ENCODE results near the gene SCAMP5.

DNA sequence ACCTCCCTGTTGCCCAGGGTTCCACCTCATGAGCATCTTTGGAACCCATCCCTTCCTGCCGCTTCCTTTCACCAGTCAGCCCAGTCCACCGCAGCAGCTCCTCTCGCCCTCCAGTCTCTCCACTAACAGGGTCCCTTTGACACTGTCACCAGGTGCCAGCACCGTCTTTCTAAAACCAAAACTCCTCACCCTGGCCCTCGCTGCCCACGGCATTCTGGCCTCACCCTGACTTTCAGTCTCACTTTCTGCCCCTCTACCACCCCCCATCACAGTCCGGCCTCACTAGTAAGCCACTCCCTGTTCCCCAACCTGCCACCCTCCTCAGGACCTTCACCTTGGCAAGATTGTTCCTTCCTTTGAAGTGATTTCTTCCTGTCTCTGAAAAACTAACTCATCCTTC is 32.2 kb downstream of the SCAMP5 start:
- no peak for TF ChIP-seq POLR2A (IDR thresholded peaks at IDR 0.05; ENCODE audit: low read length)
- no peak for TF ChIP-seq GATA1 (IDR thresholded peaks at IDR 0.05; ENCODE audit: low read depth, low read length)

Data from erythroblast (primary cell).